ENCODE results near the gene CDK2AP2.

DNA sequence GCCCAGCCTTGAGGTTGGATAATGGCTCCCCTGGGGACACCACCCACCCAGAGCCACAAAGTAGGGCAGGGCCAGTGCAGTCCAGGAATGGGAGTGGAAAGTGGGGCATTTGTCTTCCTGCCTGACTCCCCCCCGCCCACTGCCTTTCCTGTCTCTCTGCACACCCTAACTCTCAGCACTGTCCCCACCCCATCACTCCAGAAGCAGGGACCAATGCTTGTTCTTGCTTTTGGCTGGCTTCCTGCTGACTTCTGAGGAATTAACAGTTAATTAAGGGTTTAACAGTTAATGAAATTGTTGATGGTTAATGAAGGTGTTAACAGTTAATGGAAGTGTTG is 7.5 kb downstream of the CDK2AP2 start:
- TF ChIP-seq CTCF (IDR thresholded peaks at IDR 0.05; ENCODE audit: insufficient read depth, low read length) (no peak), REST (IDR thresholded peaks at IDR 0.05; ENCODE audit: insufficient replicate concordance, low read depth) (no peak), GABPA (IDR thresholded peaks at IDR 0.05; ENCODE audit: low read depth) (no peak), POLR2AphosphoS5 (IDR thresholded peaks at IDR 0.05; ENCODE audit: low read depth) (no peak), SPI1 (IDR thresholded peaks at IDR 0.05; ENCODE audit: borderline replicate concordance, low read depth) (no peak)

Measured in HL-60 (cell line).